Gastroesophageal sphincter (tissue), 4 donors: Measurements from ENCODE around the gene AZIN2. TPM values are rescaled to one million over a fixed set of nuclear protein-coding genes. Genes with fewer than 3 reads are reported as not detected.

Experiments
- ATAC-seq: fragments of 150-250 bp; one replicate; pipeline ENCODE4 v1.9.1; 2016; ENCODE audit warnings: mild to moderate bottlenecking, moderate library complexity
- H3K27ac ChIP-seq, 4 donors: fragments of 200-600 bp; sonication (generic) in 3 of 4; 1 replicate in 3 of 4; 2 replicates in 1 of 4; pipeline ENCODE4 v1.5.1; 2016 to 2019
- H3K27me3 ChIP-seq: fragments of 200-600 bp; sonication (generic); one replicate; pipeline ENCODE4 v1.5.1; 2019
- H3K36me3 ChIP-seq, 2 donors: fragments of 200-600 bp; sonication (generic); one replicate each; pipeline ENCODE4 v1.5.1; 2019; ENCODE audit warnings: control low read depth in 1 of 2
- H3K4me1 ChIP-seq, 3 donors: fragments of 200-600 bp; sonication (generic); 1 replicate in 2 of 3; 2 replicates in 1 of 3; pipeline ENCODE4 v1.5.1; 2016 to 2019; ENCODE audit warnings: control low read depth in 2 of 3
- H3K4me3 ChIP-seq, 2 donors: fragments of 200-600 bp; sonication (generic); one replicate each; pipeline ENCODE4 v1.5.1; 2019; ENCODE audit warnings: mild to moderate bottlenecking in 1 of 2, moderate library complexity in 1 of 2
- H3K9me3 ChIP-seq, 3 donors: fragments of 200-600 bp; sonication (generic); one replicate each; pipeline ENCODE4 v1.5.1; 2017 to 2019; ENCODE audit warnings: control low read depth in 2 of 3
- EP300 ChIP-seq: sonication (generic); formaldehyde crosslinking; IDR thresholded peaks from one replicate; pipeline ENCODE4 v1.6.1; 2017; ENCODE audit warnings: antibody characterized with exemption, mild to moderate bottlenecking
- POLR2A ChIP-seq, 2 donors: fragments of 450-650 bp; IDR thresholded peaks; one replicate each; pipeline ENCODE4 v1.6.1; 2017; ENCODE audit warnings: antibody characterized with exemption in 2 of 2, mild to moderate bottlenecking in 2 of 2, moderate library complexity in 1 of 2
- POLR2AphosphoS5 ChIP-seq: sonication (generic); formaldehyde crosslinking; IDR thresholded peaks from one replicate; pipeline ENCODE4 v1.6.1; 2017; ENCODE audit warnings: antibody characterized with exemption
- WGBS, 2 donors: methylation state at CpG; one replicate each; pipeline ENCODE4 v1.1.5; 2018; ENCODE audit warnings: low coverage in 1 of 2; 5-methylcytosine and 5-hydroxymethylcytosine counted together
- total RNA-seq, 4 donors: library from RNA; depleted of rRNA; stranded (reverse); fragments of >200 nt; gene quantifications; one replicate each; pipeline ENCODE4 v1.1.0, GENCODE V29; 2016
- TF ChIP-seq, protein P1 (sequence below), 4 experiments: fragments of 200-600 bp in 2 of 4; fragments of 450-650 bp in 2 of 4; sonication (generic) in 1 of 4; IDR thresholded peaks; one replicate each; pipeline ENCODE4 v1.5.1; 2017 to 2019; ENCODE audit warnings: antibody characterized with exemption in 4 of 4, mild to moderate bottlenecking in 2 of 4, moderate library complexity in 2 of 4

Gene AZIN2
- total RNA-seq, 4 donors from 2014 or later: 0.31 to 6.4 (median 2.8) TPM

GRCh38 chr1:33081554-33082305, 777 bp downstream of the AZIN2 start:
- Histone ChIP-seq H3K4me1 (peaks cover 0 to 36% (median 3%) of the 10 kb centered on the region in 3 donors), H3K4me3 (peak overlapping the region; percentile 31 to 81), H3K9me3 (no peaks in the 10 kb centered on the region), H3K27me3 (no peaks in the 10 kb centered on the region), H3K27ac (peak overlapping the region in 2 of 4 donors; percentile 53 to 75), H3K36me3 (no peaks in the 10 kb centered on the region)
- WGBS, 2 donors: 0 to 3% methylated on average over 7 to 8 of the region's 35 CpGs
- TF ChIP-seq EP300 (no peak), POLR2A (IDR thresholded peaks at IDR 0.05) (no peak), POLR2AphosphoS5 (no peak)
- TF ChIP-seq, protein P1, sequence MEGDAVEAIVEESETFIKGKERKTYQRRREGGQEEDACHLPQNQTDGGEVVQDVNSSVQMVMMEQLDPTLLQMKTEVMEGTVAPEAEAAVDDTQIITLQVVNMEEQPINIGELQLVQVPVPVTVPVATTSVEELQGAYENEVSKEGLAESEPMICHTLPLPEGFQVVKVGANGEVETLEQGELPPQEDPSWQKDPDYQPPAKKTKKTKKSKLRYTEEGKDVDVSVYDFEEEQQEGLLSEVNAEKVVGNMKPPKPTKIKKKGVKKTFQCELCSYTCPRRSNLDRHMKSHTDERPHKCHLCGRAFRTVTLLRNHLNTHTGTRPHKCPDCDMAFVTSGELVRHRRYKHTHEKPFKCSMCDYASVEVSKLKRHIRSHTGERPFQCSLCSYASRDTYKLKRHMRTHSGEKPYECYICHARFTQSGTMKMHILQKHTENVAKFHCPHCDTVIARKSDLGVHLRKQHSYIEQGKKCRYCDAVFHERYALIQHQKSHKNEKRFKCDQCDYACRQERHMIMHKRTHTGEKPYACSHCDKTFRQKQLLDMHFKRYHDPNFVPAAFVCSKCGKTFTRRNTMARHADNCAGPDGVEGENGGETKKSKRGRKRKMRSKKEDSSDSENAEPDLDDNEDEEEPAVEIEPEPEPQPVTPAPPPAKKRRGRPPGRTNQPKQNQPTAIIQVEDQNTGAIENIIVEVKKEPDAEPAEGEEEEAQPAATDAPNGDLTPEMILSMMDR (IDR thresholded peaks at IDR 0.05): no peak
- ATAC-seq: peak; percentile 6

DNA sequence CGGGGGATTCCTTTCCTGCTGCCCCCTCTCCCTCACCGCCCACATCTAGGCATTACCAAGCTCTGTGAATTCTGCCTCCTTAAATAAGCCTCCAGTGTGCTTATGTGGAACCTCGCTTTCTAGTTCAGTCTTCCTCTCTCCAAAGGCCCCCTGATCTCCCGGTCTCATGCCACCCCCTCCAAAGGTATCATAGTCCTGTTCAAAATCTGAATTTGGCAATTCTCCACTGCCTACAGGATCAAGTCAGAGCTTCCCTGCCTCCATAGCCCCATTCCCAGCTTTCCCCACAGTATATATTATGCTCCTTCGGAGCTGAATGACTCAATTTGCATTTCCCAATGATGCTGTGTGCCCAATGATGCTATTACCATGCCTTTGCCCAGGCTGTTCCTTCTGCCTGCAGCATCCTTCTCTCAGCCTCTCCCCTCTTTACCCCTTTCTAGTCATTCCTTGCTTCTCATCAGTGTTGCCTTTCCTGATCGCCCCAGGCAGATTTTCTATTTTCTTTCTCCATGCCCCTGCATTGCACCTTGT, 1.7 kb downstream of the AZIN2 start:
- no peak for ATAC-seq
- peaks cover 0 to 36% (median 3%) of the 10 kb centered on the region in 3 donors for H3K4me1 ChIP-seq
- H3K27me3 ChIP-seq: no peaks in the 10 kb centered on the region
- TF ChIP-seq, protein P1 (IDR thresholded peaks at IDR 0.05): no peak
- TF ChIP-seq POLR2A (IDR thresholded peaks at IDR 0.05) (no peak), POLR2AphosphoS5 (no peak), EP300 (no peak)
- H3K4me3 ChIP-seq: no peak overlapping the region
- H3K27ac ChIP-seq: peak overlapping the region in 1 of 4 donors; percentile 75
- no peaks in the 10 kb centered on the region for H3K9me3 ChIP-seq
- no peaks in the 10 kb centered on the region for H3K36me3 ChIP-seq
- WGBS, 2 donors: 74 to 87% methylated on average over 4 to 6 of the region's 6 CpGs

GRCh38 chr1:33085332-33085731, 4.4 kb downstream of the AZIN2 start:
- Histone ChIP-seq H3K27ac (no peak overlapping the region), H3K27me3 (no peaks in the 10 kb centered on the region), H3K36me3 (no peaks in the 10 kb centered on the region), H3K4me3 (no peak overlapping the region), H3K9me3 (no peaks in the 10 kb centered on the region), H3K4me1 (peaks cover 0 to 30% (median 3%) of the 10 kb centered on the region in 3 donors)
- ATAC-seq: no peak
- WGBS, 2 donors: 85 to 89% methylated on average over 4 of the region's 4 CpGs
- TF ChIP-seq POLR2AphosphoS5: no peak
- no peak for TF ChIP-seq POLR2A (IDR thresholded peaks at IDR 0.05)
- TF ChIP-seq EP300: no peak
- TF ChIP-seq, protein P1 (IDR thresholded peaks at IDR 0.05): no peak

GRCh38 chr1:33086384-33086850, 5.5 kb downstream of the AZIN2 start:
- H3K27ac ChIP-seq: no peak overlapping the region
- H3K36me3 ChIP-seq: no peaks in the 10 kb centered on the region
- H3K9me3 ChIP-seq: no peaks in the 10 kb centered on the region
- H3K4me3 ChIP-seq: no peak overlapping the region
- TF ChIP-seq POLR2A (IDR thresholded peaks at IDR 0.05): no peak
- TF ChIP-seq, protein P1 (IDR thresholded peaks at IDR 0.05): peak in 3 of 4 experiments; percentile 63 to 83 (median 67)
- no peak for TF ChIP-seq POLR2AphosphoS5
- no peak for TF ChIP-seq EP300
- H3K4me1 ChIP-seq: peaks cover 0 to 22% (median 2%) of the 10 kb centered on the region in 3 donors
- no peaks in the 10 kb centered on the region for H3K27me3 ChIP-seq
- peak; percentile 64 for ATAC-seq
- WGBS, 2 donors: 26 to 44% methylated on average over 5 to 11 of the region's 12 CpGs
